Measurements from ENCODE around the gene DNTT.

DNTT gene

GRCh38 chr10:96276831-96277230 is 27.4 kb upstream of the DNTT start:
- DNase-seq (ENCODE audit: low spot score): no peak
- no peak for TF ChIP-seq CTCF (IDR thresholded peaks at IDR 0.05; ENCODE audit: extremely low read depth, missing control alignments)

- DNase-seq (ENCODE audit: low spot score): no peak
- no peak for TF ChIP-seq CTCF (IDR thresholded peaks at IDR 0.05; ENCODE audit: extremely low read depth, missing control alignments)
Measured at GRCh38 chr10:96279191-96279641, 25.0 kb upstream of the DNTT start.

GRCh38 chr10:96280859-96281258 is 23.4 kb upstream of the DNTT start:
- no peak for TF ChIP-seq CTCF (IDR thresholded peaks at IDR 0.05; ENCODE audit: extremely low read depth, missing control alignments)
- DNase-seq (ENCODE audit: low spot score): no peak

- no peak for DNase-seq (ENCODE audit: low spot score)
- no peak for TF ChIP-seq CTCF (IDR thresholded peaks at IDR 0.05; ENCODE audit: extremely low read depth, missing control alignments)
Measured at GRCh38 chr10:96281444-96282029, 22.7 kb upstream of the DNTT start.

- TF ChIP-seq CTCF (IDR thresholded peaks at IDR 0.05; ENCODE audit: extremely low read depth, missing control alignments): no peak
- DNase-seq (ENCODE audit: low spot score): no peak
Measured at GRCh38 chr10:96283351-96283750, 20.9 kb upstream of the DNTT start.

GRCh38 chr10:96283756-96284155 is 20.5 kb upstream of the DNTT start:
- no peak for DNase-seq (ENCODE audit: low spot score)
- no peak for TF ChIP-seq CTCF (IDR thresholded peaks at IDR 0.05; ENCODE audit: extremely low read depth, missing control alignments)

GRCh38 chr10:96285331-96285752 is 18.9 kb upstream of the DNTT start:
- no peak for TF ChIP-seq CTCF (IDR thresholded peaks at IDR 0.05; ENCODE audit: extremely low read depth, missing control alignments)
- DNase-seq (ENCODE audit: low spot score): no peak
